ENCODE data around the gene IL13.

GRCh38 chr5:132622608-132623007 lies 35.4 kb upstream of the IL13 start:
- TF ChIP-seq, protein P1, sequence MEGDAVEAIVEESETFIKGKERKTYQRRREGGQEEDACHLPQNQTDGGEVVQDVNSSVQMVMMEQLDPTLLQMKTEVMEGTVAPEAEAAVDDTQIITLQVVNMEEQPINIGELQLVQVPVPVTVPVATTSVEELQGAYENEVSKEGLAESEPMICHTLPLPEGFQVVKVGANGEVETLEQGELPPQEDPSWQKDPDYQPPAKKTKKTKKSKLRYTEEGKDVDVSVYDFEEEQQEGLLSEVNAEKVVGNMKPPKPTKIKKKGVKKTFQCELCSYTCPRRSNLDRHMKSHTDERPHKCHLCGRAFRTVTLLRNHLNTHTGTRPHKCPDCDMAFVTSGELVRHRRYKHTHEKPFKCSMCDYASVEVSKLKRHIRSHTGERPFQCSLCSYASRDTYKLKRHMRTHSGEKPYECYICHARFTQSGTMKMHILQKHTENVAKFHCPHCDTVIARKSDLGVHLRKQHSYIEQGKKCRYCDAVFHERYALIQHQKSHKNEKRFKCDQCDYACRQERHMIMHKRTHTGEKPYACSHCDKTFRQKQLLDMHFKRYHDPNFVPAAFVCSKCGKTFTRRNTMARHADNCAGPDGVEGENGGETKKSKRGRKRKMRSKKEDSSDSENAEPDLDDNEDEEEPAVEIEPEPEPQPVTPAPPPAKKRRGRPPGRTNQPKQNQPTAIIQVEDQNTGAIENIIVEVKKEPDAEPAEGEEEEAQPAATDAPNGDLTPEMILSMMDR (IDR thresholded peaks at IDR 0.05) = no peak
- TF ChIP-seq POLR2A (IDR thresholded peaks at IDR 0.05) (no peak), EP300 (IDR thresholded peaks at IDR 0.05) (no peak)

All from ovary (tissue), 3 donors.